Astrocyte (in vitro differentiated cells and primary cell): ENCODE data around the gene PIK3R3. TPM values are rescaled to one million over a fixed set of nuclear protein-coding genes. Genes with fewer than 3 reads are reported as not detected.
A peak's percentile ranks its signal among the peaks of the same experiment; 100 is the strongest.

Experiments
- DNase-seq: peaks from one replicate; pipeline ENCODE4 v3.0.0-alpha.2; 2010; ENCODE audit warnings: low read depth
- FAIRE-seq: peaks from 2 replicates; lab custom pipeline; 2011; peaks lifted over from hg19 to GRCh38; lab: Jason Lieb, UNC
- H2AFZ ChIP-seq: 2 replicates; pipeline ENCODE4 v1.6.0; 2012; ENCODE audit warnings: low read depth, low read length, inconsistent platforms
- H3K27ac ChIP-seq: 2 replicates; pipeline ENCODE4 v1.5.1; 2011; ENCODE audit warnings: low read depth, low read length, inconsistent platforms
- H3K27me3 ChIP-seq: 2 replicates; pipeline ENCODE4 v1.6.0; 2011; ENCODE audit warnings: low read length, inconsistent platforms; ENCODE audit not compliant: insufficient read depth
- H3K36me3 ChIP-seq: 2 replicates; pipeline ENCODE4 v1.5.1; 2011; ENCODE audit warnings: low read length, inconsistent platforms; ENCODE audit not compliant: insufficient read depth
- H3K4me1 ChIP-seq: 2 replicates; pipeline ENCODE4 v1.5.1; 2011; ENCODE audit warnings: low read length, inconsistent platforms; ENCODE audit not compliant: insufficient read depth
- H3K4me2 ChIP-seq: 2 replicates; pipeline ENCODE4 v1.6.0; 2012; ENCODE audit warnings: low read length, inconsistent platforms
- H3K4me3 ChIP-seq: 2 replicates; pipeline ENCODE4 v1.5.1; 2011; ENCODE audit warnings: low read depth, mild to moderate bottlenecking, low read length, inconsistent platforms; ENCODE audit not compliant: insufficient read depth
- H3K79me2 ChIP-seq: 2 replicates; pipeline ENCODE4 v1.6.0; 2012; ENCODE audit warnings: mild to moderate bottlenecking, low read length, inconsistent platforms; ENCODE audit not compliant: insufficient read depth
- H3K9ac ChIP-seq: 2 replicates; pipeline ENCODE4 v1.6.0; 2012; ENCODE audit warnings: mild to moderate bottlenecking, low read length, inconsistent platforms
- H3K9me3 ChIP-seq: 2 replicates; pipeline ENCODE4 v1.5.1; 2012; ENCODE audit warnings: low read depth, mild to moderate bottlenecking, low read length, inconsistent platforms; ENCODE audit not compliant: insufficient read depth
- H4K20me1 ChIP-seq: 2 replicates; pipeline ENCODE4 v1.6.0; 2012; ENCODE audit warnings: low read length, inconsistent platforms; ENCODE audit not compliant: insufficient read depth
- H3K27ac Mint-ChIP-seq: one replicate; pipeline ENCODE4 v1.8.0; 2021; ENCODE audit warnings: mild to moderate bottlenecking, mixed read lengths; ENCODE audit not compliant: unreplicated experiment
- H3K27me3 Mint-ChIP-seq: one replicate; pipeline ENCODE4 v1.8.0; 2021; ENCODE audit warnings: low read depth, mixed read lengths; ENCODE audit not compliant: unreplicated experiment
- H3K36me3 Mint-ChIP-seq: one replicate; pipeline ENCODE4 v1.8.0; 2021; ENCODE audit warnings: low read depth, mixed read lengths; ENCODE audit not compliant: unreplicated experiment
- H3K4me1 Mint-ChIP-seq: one replicate; pipeline ENCODE4 v1.8.0; 2021; ENCODE audit warnings: low read depth, mixed read lengths; ENCODE audit not compliant: unreplicated experiment
- H3K4me3 Mint-ChIP-seq: one replicate; pipeline ENCODE4 v1.8.0; 2021; ENCODE audit warnings: mild to moderate bottlenecking, moderate library complexity, mixed read lengths; ENCODE audit not compliant: unreplicated experiment
- H3K9me3 Mint-ChIP-seq: one replicate; pipeline ENCODE4 v1.8.0; 2021; ENCODE audit warnings: mild to moderate bottlenecking, mixed read lengths; ENCODE audit not compliant: unreplicated experiment
- EZH2 ChIP-seq: IDR thresholded peaks from 2 replicates; pipeline ENCODE4 v1.6.1; 2012; ENCODE audit warnings: mild to moderate bottlenecking, low read length, inconsistent platforms; ENCODE audit not compliant: insufficient read depth
- total RNA-seq: library from RNA; stranded (reverse); gene quantifications from 2 replicates; pipeline ENCODE4 v1.2.1, GENCODE V29; 2021
- TF ChIP-seq, protein P1 (sequence below): IDR thresholded peaks from 2 replicates; pipeline ENCODE4 v1.5.1; 2011; ENCODE audit warnings: low read depth, mild to moderate bottlenecking, inconsistent platforms, low read length, moderate library complexity; ENCODE audit not compliant: insufficient read depth

The PIK3R3 gene
- total RNA-seq, 1 donor from 2014 or later, result 68.4 TPM

DNA sequence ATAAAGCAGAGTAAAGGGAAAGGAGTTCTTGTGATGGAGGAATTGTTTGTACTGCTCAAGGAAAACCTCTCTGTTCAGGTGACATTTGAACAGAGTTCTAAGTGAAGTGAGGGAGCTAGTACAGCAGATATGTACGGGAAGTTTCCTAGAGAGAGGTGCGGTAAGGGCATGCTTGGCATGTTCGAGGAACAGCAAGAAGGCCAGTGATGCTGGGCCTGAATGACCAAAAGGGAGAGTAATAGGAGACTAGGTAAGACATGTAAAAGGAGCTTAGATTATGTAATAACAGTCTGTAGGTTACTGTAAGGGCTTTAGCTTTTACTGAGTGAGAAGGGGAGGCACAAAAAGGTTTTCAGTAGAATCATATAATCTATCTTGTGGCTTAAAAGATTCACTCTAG lies 63.9 kb downstream of the PIK3R3 start:
- Histone ChIP-seq H3K27me3 (no peaks in the 10 kb centered on the region), H2AFZ (no peak overlapping the region), H3K4me3 (no peak overlapping the region), H3K9ac (no peak overlapping the region), H3K36me3 (peaks cover 3% of the 10 kb centered on the region), H4K20me1 (peaks cover 10% of the 10 kb centered on the region), H3K27ac (no peak overlapping the region), H3K9me3 (no peaks in the 10 kb centered on the region), H3K79me2 (no peaks in the 10 kb centered on the region), H3K4me1 (no peaks in the 10 kb centered on the region), H3K4me2 (no peak overlapping the region)
- no peak for FAIRE-seq
- Mint-ChIP-seq H3K27me3 (no peaks in the 10 kb centered on the region), H3K4me3 (no peak overlapping the region), H3K27ac (no peak overlapping the region), H3K4me1 (peaks cover 8% of the 10 kb centered on the region), H3K9me3 (no peaks in the 10 kb centered on the region), H3K36me3 (peaks cover 18% of the 10 kb centered on the region)
- DNase-seq, result no peak
- TF ChIP-seq, protein P1, sequence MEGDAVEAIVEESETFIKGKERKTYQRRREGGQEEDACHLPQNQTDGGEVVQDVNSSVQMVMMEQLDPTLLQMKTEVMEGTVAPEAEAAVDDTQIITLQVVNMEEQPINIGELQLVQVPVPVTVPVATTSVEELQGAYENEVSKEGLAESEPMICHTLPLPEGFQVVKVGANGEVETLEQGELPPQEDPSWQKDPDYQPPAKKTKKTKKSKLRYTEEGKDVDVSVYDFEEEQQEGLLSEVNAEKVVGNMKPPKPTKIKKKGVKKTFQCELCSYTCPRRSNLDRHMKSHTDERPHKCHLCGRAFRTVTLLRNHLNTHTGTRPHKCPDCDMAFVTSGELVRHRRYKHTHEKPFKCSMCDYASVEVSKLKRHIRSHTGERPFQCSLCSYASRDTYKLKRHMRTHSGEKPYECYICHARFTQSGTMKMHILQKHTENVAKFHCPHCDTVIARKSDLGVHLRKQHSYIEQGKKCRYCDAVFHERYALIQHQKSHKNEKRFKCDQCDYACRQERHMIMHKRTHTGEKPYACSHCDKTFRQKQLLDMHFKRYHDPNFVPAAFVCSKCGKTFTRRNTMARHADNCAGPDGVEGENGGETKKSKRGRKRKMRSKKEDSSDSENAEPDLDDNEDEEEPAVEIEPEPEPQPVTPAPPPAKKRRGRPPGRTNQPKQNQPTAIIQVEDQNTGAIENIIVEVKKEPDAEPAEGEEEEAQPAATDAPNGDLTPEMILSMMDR, result no peak
- no peak for TF ChIP-seq EZH2

DNA sequence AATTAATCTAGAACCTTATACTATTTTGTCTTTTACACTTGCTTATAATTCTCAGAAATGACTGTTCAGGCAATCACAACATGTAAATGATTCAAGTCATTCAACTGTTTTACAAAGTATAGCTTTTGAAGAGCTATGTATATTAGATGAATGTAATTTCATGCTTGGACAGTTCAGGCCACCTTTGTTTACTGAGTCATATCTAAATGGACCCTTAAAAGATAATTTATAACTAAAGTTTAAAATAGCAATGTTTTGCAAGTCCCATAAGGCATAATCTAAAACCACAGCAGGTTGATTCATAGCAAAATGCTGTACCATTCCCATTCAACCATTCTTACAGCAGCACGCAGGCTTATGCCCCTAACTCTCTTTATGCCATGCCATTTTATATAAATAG lies 64.8 kb downstream of the PIK3R3 start:
- TF ChIP-seq, protein P1, result no peak
- TF ChIP-seq EZH2, result no peak
- Histone ChIP-seq H3K9ac (no peak overlapping the region), H4K20me1 (peaks cover 5% of the 10 kb centered on the region), H3K4me1 (no peaks in the 10 kb centered on the region), H3K27ac (no peak overlapping the region), H3K9me3 (no peaks in the 10 kb centered on the region), H3K4me2 (no peak overlapping the region), H3K4me3 (no peak overlapping the region), H3K79me2 (no peaks in the 10 kb centered on the region), H2AFZ (no peak overlapping the region), H3K27me3 (no peaks in the 10 kb centered on the region), H3K36me3 (peaks cover 3% of the 10 kb centered on the region)
- no peaks in the 10 kb centered on the region for H3K27me3 Mint-ChIP-seq
- peaks cover 17% of the 10 kb centered on the region for H3K36me3 Mint-ChIP-seq
- no peak overlapping the region for H3K27ac Mint-ChIP-seq
- no peak overlapping the region for H3K4me3 Mint-ChIP-seq
- no peak for DNase-seq
- FAIRE-seq, result no peak
- H3K9me3 Mint-ChIP-seq, result no peaks in the 10 kb centered on the region
- peaks cover 8% of the 10 kb centered on the region for H3K4me1 Mint-ChIP-seq

- H3K4me2 ChIP-seq, result no peak overlapping the region
- FAIRE-seq, result peak; percentile 23
- Mint-ChIP-seq H3K36me3 (peaks cover 12% of the 10 kb centered on the region), H3K4me3 (no peak overlapping the region), H3K4me1 (peaks cover 3% of the 10 kb centered on the region), H3K9me3 (no peaks in the 10 kb centered on the region), H3K27me3 (no peaks in the 10 kb centered on the region), H3K27ac (no peak overlapping the region)
- H3K27ac ChIP-seq, result no peak overlapping the region
- no peak overlapping the region for H3K4me3 ChIP-seq
- no peak for DNase-seq
- H3K4me1 ChIP-seq, result no peaks in the 10 kb centered on the region
- H4K20me1 ChIP-seq, result peaks cover 5% of the 10 kb centered on the region
- no peaks in the 10 kb centered on the region for H3K79me2 ChIP-seq
- TF ChIP-seq, protein P1, result no peak
- TF ChIP-seq EZH2, result no peak
- no peak overlapping the region for H2AFZ ChIP-seq
- H3K36me3 ChIP-seq, result peaks cover 10% of the 10 kb centered on the region
- H3K9me3 ChIP-seq, result no peaks in the 10 kb centered on the region
- H3K27me3 ChIP-seq, result no peaks in the 10 kb centered on the region
- H3K9ac ChIP-seq, result no peak overlapping the region
Measured at GRCh38 chr1:46065405-46065804, 67.0 kb downstream of the PIK3R3 start.
